Measurements from ENCODE around the gene NAA38. TPM values are rescaled to one million over a fixed set of nuclear protein-coding genes. Genes with fewer than 3 reads are reported as not detected.

The NAA38 gene
- total and polyA plus RNA-seq, 2 donors (not counting 1 experiment from before 2014, with no cell fraction given) = 20.0 to 80.5 TPM

- H3K27ac ChIP-seq (ENCODE audit: low read length in 2 of 2) = peak overlapping the region; percentile 100
- peaks cover 0 to 4% (median 0%) of the 10 kb centered on the region in 3 donors for H3K9me3 ChIP-seq (ENCODE audit: control extremely low read depth in 1 of 3, control insufficient read depth in 2 of 3, insufficient read depth in 1 of 3, low read length in 2 of 3)
- 17% methylated on average over 22 of the region's 34 CpGs for WGBS (ENCODE audit: insufficient coverage)
- intact Hi-C loops (cut with micrococcal nuclease) = loop anchor here (1.0 to 10.0 kb wide), 3 partner anchors 10 to 227 kb away; partner anchors contain the start of genes FXR2, TP53 and WRAP53
- peak overlapping the region; percentile 100 for H3K4me2 ChIP-seq (replicated peaks; ENCODE audit: low read depth, low read length, poor library complexity, severe bottlenecking)
- peak overlapping the region; percentile 8 to 95 (median 84) for H3K4me3 ChIP-seq (ENCODE audit: control extremely low read depth in 1 of 5, extremely low read depth in 1 of 5, insufficient read depth in 1 of 5, low read depth in 2 of 5, low read length in 4 of 5)
- H2AFZ ChIP-seq (ENCODE audit: insufficient read depth, low read depth, low read length, poor library complexity, severe bottlenecking) = no peak overlapping the region
- DNase-seq = peak; percentile 95
- Mint-ChIP-seq H3K27me3 (no peaks in the 10 kb centered on the region), H3K27ac (peak overlapping the region; percentile 100), H3K9me3 (ENCODE audit: insufficient read depth) (no peaks in the 10 kb centered on the region), H3K4me3 (peak overlapping the region; percentile 100), H3K4me1 (peaks cover 62% of the 10 kb centered on the region)
- peaks cover 0 to 6% of the 10 kb centered on the region in 2 experiments for H3K36me3 ChIP-seq (replicated peaks in 1 of 2; ENCODE audit: control extremely low read depth in 1 of 2, control insufficient read depth in 1 of 2, extremely low read depth in 1 of 2, insufficient read depth in 2 of 2, low read length in 1 of 2)
- peak; percentile 29 for ATAC-seq (ENCODE audit: low read depth)
- H3K79me2 ChIP-seq (ENCODE audit: control insufficient read depth, insufficient read depth, low read length) = peaks cover 29% of the 10 kb centered on the region
- ChIA-PET CTCF (interaction anchor here (0.7 to 3.7 kb wide), 8 partner anchors 9 to 218 kb away, joined by 3 to 26 read pairs (median 6); partner anchors contain the start of genes CYB5D1 and NAA38), POLR2A (interaction anchor here (1.1 to 2.7 kb wide), 3 partner anchors 8 to 16 kb away, joined by 3 to 14 read pairs (median 4); partner anchors contain the start of genes CYB5D1, KDM6B and NAA38)
- H4K20me1 ChIP-seq (ENCODE audit: control insufficient read depth, insufficient read depth, low read length, poor library complexity, severe bottlenecking) = peaks cover 50% of the 10 kb centered on the region
- no peaks in the 10 kb centered on the region for H3K27me3 ChIP-seq (replicated peaks in 1 of 4; ENCODE audit: control extremely low read depth in 1 of 4, control insufficient read depth in 3 of 4, insufficient read depth in 4 of 4, low read length in 3 of 4)
- peak overlapping the region; percentile 100 for H3K9ac ChIP-seq (ENCODE audit: low read length)
- peaks cover 45 to 78% of the 10 kb centered on the region in 2 donors for H3K4me1 ChIP-seq (ENCODE audit: control insufficient read depth in 2 of 2, insufficient read depth in 2 of 2, low read length in 2 of 2)
- TF ChIP-seq EZH2 (IDR thresholded peaks at IDR 0.05; ENCODE audit: borderline replicate concordance, insufficient read depth, low read depth, low read length, poor library complexity, severe bottlenecking) = no peak
- no peak for TF ChIP-seq CTCF (IDR thresholded peaks at IDR 0.05)
Measured at GRCh38 chr17:7841396-7841914, 15.9 kb downstream of the NAA38 start.

GRCh38 chr17:7840875-7841274, 16.5 kb downstream of the NAA38 start:
- Histone ChIP-seq H3K4me3 (ENCODE audit: control extremely low read depth in 1 of 5, extremely low read depth in 1 of 5, insufficient read depth in 1 of 5, low read depth in 2 of 5, low read length in 4 of 5) (peak overlapping the region in 2 of 5 experiments; percentile 8 to 94), H3K27me3 (replicated peaks in 1 of 4; ENCODE audit: control extremely low read depth in 1 of 4, control insufficient read depth in 3 of 4, insufficient read depth in 4 of 4, low read length in 3 of 4) (no peaks in the 10 kb centered on the region), H3K79me2 (ENCODE audit: control insufficient read depth, insufficient read depth, low read length) (peaks cover 29% of the 10 kb centered on the region), H4K20me1 (ENCODE audit: control insufficient read depth, insufficient read depth, low read length, poor library complexity, severe bottlenecking) (peaks cover 48% of the 10 kb centered on the region), H3K27ac (ENCODE audit: low read length in 2 of 2) (peak overlapping the region; percentile 100), H2AFZ (ENCODE audit: insufficient read depth, low read depth, low read length, poor library complexity, severe bottlenecking) (no peak overlapping the region), H3K4me2 (replicated peaks; ENCODE audit: low read depth, low read length, poor library complexity, severe bottlenecking) (peak overlapping the region; percentile 100), H3K9me3 (ENCODE audit: control extremely low read depth in 1 of 3, control insufficient read depth in 2 of 3, insufficient read depth in 1 of 3, low read length in 2 of 3) (peaks cover 0 to 4% (median 0%) of the 10 kb centered on the region in 3 donors), H3K4me1 (ENCODE audit: control insufficient read depth in 2 of 2, insufficient read depth in 2 of 2, low read length in 2 of 2) (peaks cover 51 to 84% of the 10 kb centered on the region in 2 donors), H3K9ac (ENCODE audit: low read length) (peak overlapping the region; percentile 100), H3K36me3 (replicated peaks in 1 of 2; ENCODE audit: control extremely low read depth in 1 of 2, control insufficient read depth in 1 of 2, extremely low read depth in 1 of 2, insufficient read depth in 2 of 2, low read length in 1 of 2) (peaks cover 0 to 4% of the 10 kb centered on the region in 2 experiments)
- CTCF ChIA-PET = interaction anchor here (0.7 to 3.7 kb wide), 11 partner anchors 10 to 219 kb away, joined by 3 to 26 read pairs (median 4); partner anchors contain the start of genes CYB5D1 and NAA38
- ATAC-seq (ENCODE audit: low read depth) = no peak
- WGBS (ENCODE audit: insufficient coverage) = no CpG with 5 or more reads among the region's 1 CpG
- Mint-ChIP-seq H3K27ac (peak overlapping the region; percentile 100), H3K9me3 (ENCODE audit: insufficient read depth) (no peaks in the 10 kb centered on the region), H3K4me1 (peaks cover 66% of the 10 kb centered on the region), H3K4me3 (peak overlapping the region; percentile 100), H3K27me3 (no peaks in the 10 kb centered on the region)
- no peak for DNase-seq
- intact Hi-C loops (cut with micrococcal nuclease) = loop anchor here (1.0 to 10.0 kb wide), 3 partner anchors 10 to 226 kb away; partner anchors contain the start of genes FXR2, TP53 and WRAP53
- TF ChIP-seq CTCF (IDR thresholded peaks at IDR 0.05) = no peak
- no peak for TF ChIP-seq EZH2 (IDR thresholded peaks at IDR 0.05; ENCODE audit: borderline replicate concordance, insufficient read depth, low read depth, low read length, poor library complexity, severe bottlenecking)
- POLR2A ChIA-PET = interaction anchor here (1.5 kb wide), 1 partner anchor 16 kb away, joined by 4 read pairs; the partner anchor contains the start of gene NAA38

All from B cell (primary cell).